Hepatocyte (in vitro differentiated cells): Measurements from ENCODE around the gene STX11. TPM values are rescaled to one million over a fixed set of nuclear protein-coding genes. Genes with fewer than 3 reads are reported as not detected.

ENCODE experiments used
- DNase-seq: peaks from one replicate; pipeline ENCODE4 v3.0.0-alpha.2; 2016; ENCODE audit warnings: low spot score
- H2AFZ ChIP-seq: fragments of 200-600 bp; sonication (generic); 2 replicates; pipeline ENCODE4 v1.6.0; 2016; ENCODE audit warnings: antibody characterized with exemption, mild to moderate bottlenecking
- H3K27ac ChIP-seq: fragments of 200-600 bp; sonication (generic); 2 replicates; pipeline ENCODE4 v1.5.1; 2016; ENCODE audit warnings: mild to moderate bottlenecking
- H3K27me3 ChIP-seq: fragments of 200-600 bp; sonication (generic); 2 replicates; pipeline ENCODE4 v1.6.1; 2016
- H3K36me3 ChIP-seq: fragments of 200-600 bp; sonication (generic); replicated peaks from 2 replicates; pipeline ENCODE4 v1.5.1; 2016; ENCODE audit warnings: low read depth; ENCODE audit not compliant: insufficient read depth
- H3K4me1 ChIP-seq: fragments of 200-600 bp; sonication (generic); 2 replicates; pipeline ENCODE4 v1.5.1; 2016; ENCODE audit warnings: mild to moderate bottlenecking, moderate library complexity; ENCODE audit not compliant: insufficient read depth
- H3K4me2 ChIP-seq: fragments of 200-600 bp; sonication (generic); 2 replicates; pipeline ENCODE4 v1.6.0; 2016
- H3K4me3 ChIP-seq: fragments of 200-600 bp; sonication (generic); 2 replicates; pipeline ENCODE4 v1.5.1; 2016; ENCODE audit warnings: mild to moderate bottlenecking
- H3K79me2 ChIP-seq: fragments of 200-600 bp; sonication (generic); 2 replicates; pipeline ENCODE4 v1.6.0; 2017; ENCODE audit warnings: mild to moderate bottlenecking
- H3K9me2 ChIP-seq: fragments of 200-600 bp; sonication (generic); replicated peaks from 2 replicates; pipeline ENCODE4 v1.6.0; 2017; ENCODE audit warnings: mild to moderate bottlenecking; ENCODE audit not compliant: insufficient read depth
- H3K9me3 ChIP-seq: fragments of 200-600 bp; sonication (generic); 2 replicates; pipeline ENCODE4 v1.5.1; 2016; ENCODE audit warnings: low read depth, mild to moderate bottlenecking
- H4K20me1 ChIP-seq: fragments of 200-600 bp; sonication (generic); 2 replicates; pipeline ENCODE4 v1.6.0; 2016; ENCODE audit warnings: mild to moderate bottlenecking; ENCODE audit not compliant: insufficient read depth, poor library complexity, severe bottlenecking
- CTCF ChIP-seq: fragments of 200-600 bp; sonication (generic); IDR thresholded peaks from 2 replicates; pipeline ENCODE4 v1.5.1; 2016; ENCODE audit warnings: antibody characterized with exemption, mild to moderate bottlenecking; ENCODE audit not compliant: poor library complexity
- EZH2 ChIP-seq: fragments of 200-600 bp; sonication (generic); IDR thresholded peaks from 2 replicates; pipeline ENCODE4 v1.6.1; 2016; ENCODE audit warnings: antibody characterized with exemption, mild to moderate bottlenecking, borderline replicate concordance
- EZH2phosphoT487 ChIP-seq: fragments of 200-600 bp; sonication (generic); IDR thresholded peaks from one replicate; pipeline ENCODE4 v1.6.1; 2018; ENCODE audit warnings: antibody characterized with exemption, mild to moderate bottlenecking, low read depth, moderate library complexity; ENCODE audit not compliant: unreplicated experiment, severe bottlenecking
- WGBS: methylation state at CpG from one replicate; pipeline ENCODE4 v1.1.6; 2016; ENCODE audit warnings: low lambda C conversion rate; ENCODE audit errors: missing lambda C conversion rate; 5-methylcytosine and 5-hydroxymethylcytosine counted together
- polyA plus RNA-seq: library from polyadenylated mRNA; unstranded; fragments of >200 nt; fragmentation: Nextera tagmentation; extraction: Ambion mirVana; gene quantifications from 2 replicates; pipeline ENCODE4 v1.2.1, GENCODE V29; 2016
- total RNA-seq: library from RNA; depleted of rRNA; stranded (reverse); fragments of >200 nt; gene quantifications from 2 replicates; pipeline ENCODE4 v1.2.3, GENCODE V29; 2014

STX11 gene
- total and polyA plus RNA-seq, 2 experiments from 2014 or later = 0.27 to 0.48 TPM

DNA sequence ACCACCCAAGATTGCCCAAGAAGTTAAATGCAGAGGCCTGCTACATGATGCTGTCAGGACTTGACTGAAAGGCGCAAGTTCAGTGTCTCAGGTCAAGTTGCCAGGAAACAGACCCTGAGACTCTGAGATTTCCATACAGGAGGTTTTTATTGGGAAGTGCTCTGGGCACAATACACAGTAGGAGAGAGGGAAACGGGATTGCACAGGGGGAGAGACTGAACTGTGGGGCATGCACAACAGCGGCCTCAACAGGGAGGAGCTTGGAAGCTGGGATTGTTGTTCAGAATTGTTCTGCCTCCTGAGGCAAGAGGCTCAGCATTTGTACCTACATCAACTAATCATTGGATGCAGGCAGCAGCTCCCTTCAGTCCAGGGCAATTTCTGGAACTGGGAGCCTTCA, 6.7 kb downstream of the STX11 start:
- Histone ChIP-seq H3K27me3 (peaks cover 8% of the 10 kb centered on the region), H3K36me3 (no peaks in the 10 kb centered on the region), H3K4me3 (no peak overlapping the region), H3K9me2 (no peaks in the 10 kb centered on the region), H3K79me2 (no peaks in the 10 kb centered on the region), H4K20me1 (no peaks in the 10 kb centered on the region), H2AFZ (no peak overlapping the region), H3K4me1 (peaks cover 12% of the 10 kb centered on the region), H3K4me2 (no peak overlapping the region), H3K9me3 (no peaks in the 10 kb centered on the region), H3K27ac (no peak overlapping the region)
- DNase-seq = no peak
- 82% methylated on average over 3 of the region's 3 CpGs for WGBS
- TF ChIP-seq EZH2phosphoT487 = no peak
- TF ChIP-seq EZH2 = no peak
- TF ChIP-seq CTCF = no peak

DNA sequence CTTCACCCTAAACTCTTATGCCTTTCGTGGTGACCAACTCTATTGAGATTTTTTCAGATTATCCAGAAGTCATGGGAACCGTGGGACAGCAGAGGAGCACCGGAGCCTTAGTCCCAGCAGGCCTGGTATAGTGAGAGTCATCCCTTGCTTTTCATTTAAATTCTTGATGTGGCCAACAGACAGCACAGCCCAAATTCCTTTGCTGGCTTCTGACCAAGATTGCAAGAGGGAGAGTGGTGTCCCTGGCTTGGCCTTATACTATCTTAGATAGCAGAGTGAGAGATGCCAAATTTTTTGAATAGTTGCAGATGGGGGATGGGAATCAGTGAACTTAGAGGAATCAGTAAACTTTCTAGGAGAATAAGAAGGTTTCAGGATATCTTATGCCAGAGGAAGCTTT, 7.8 kb downstream of the STX11 start:
- no peak overlapping the region for H3K4me2 ChIP-seq
- no peaks in the 10 kb centered on the region for H3K36me3 ChIP-seq
- H3K27ac ChIP-seq = no peak overlapping the region
- no peak overlapping the region for H2AFZ ChIP-seq
- peaks cover 12% of the 10 kb centered on the region for H3K4me1 ChIP-seq
- TF ChIP-seq EZH2phosphoT487 (no peak), EZH2 (no peak), CTCF (no peak)
- no peaks in the 10 kb centered on the region for H3K9me3 ChIP-seq
- DNase-seq = peak; percentile 19
- no peak overlapping the region for H3K4me3 ChIP-seq
- no peaks in the 10 kb centered on the region for H4K20me1 ChIP-seq
- no peaks in the 10 kb centered on the region for H3K27me3 ChIP-seq
- H3K9me2 ChIP-seq = no peaks in the 10 kb centered on the region
- WGBS = 62% methylated on average over 3 of the region's 3 CpGs
- no peaks in the 10 kb centered on the region for H3K79me2 ChIP-seq

DNA sequence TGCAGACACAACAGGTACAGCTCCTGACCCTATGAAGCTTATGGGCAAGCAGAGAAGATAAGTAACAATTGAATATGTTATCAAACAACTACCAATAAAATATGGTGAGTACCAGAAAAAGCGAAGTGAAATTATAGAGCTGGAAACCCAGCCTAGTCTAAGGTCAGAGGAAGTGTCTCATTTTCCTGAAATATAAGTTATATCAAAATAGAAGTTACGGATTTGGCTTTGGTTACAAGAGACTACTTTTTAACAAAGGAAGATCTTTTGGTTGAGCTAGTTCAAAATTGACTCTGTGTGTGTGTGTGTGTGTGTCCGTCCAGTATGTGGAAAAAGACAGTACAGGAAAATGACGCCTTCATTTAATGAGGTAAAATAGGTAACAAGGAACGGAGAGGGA, 8.9 kb downstream of the STX11 start:
- 95% methylated on average over 5 of the region's 5 CpGs for WGBS

More for the DNA sequence above, 8.9 kb downstream of the STX11 start:
- H3K9me3 ChIP-seq = no peaks in the 10 kb centered on the region
- H3K79me2 ChIP-seq = no peaks in the 10 kb centered on the region
- no peak overlapping the region for H3K27ac ChIP-seq
- H2AFZ ChIP-seq = no peak overlapping the region
- no peak overlapping the region for H3K4me3 ChIP-seq
- DNase-seq = no peak
- H3K4me1 ChIP-seq = peaks cover 12% of the 10 kb centered on the region
- H3K9me2 ChIP-seq = no peaks in the 10 kb centered on the region
- no peaks in the 10 kb centered on the region for H3K27me3 ChIP-seq
- no peak overlapping the region for H3K4me2 ChIP-seq
- H4K20me1 ChIP-seq = no peaks in the 10 kb centered on the region
- H3K36me3 ChIP-seq = no peaks in the 10 kb centered on the region
- TF ChIP-seq EZH2phosphoT487 (no peak), EZH2 (no peak), CTCF (no peak)
